ENCODE results near the gene UBAC2. TPM values are rescaled to one million over a fixed set of nuclear protein-coding genes. Genes with fewer than 3 reads are reported as not detected.
"Not testable (repeated sequence)": the region's sequence is repeated elsewhere in the genome, so short reads cannot be mapped to it uniquely, and the experiment has no call there.

Gene UBAC2
- total RNA-seq, 1 donor from 2014 or later = 64.3 TPM

- H3K36me3 Mint-ChIP-seq = peaks cover 5% of the 10 kb centered on the region
- TF ChIP-seq, protein P1, sequence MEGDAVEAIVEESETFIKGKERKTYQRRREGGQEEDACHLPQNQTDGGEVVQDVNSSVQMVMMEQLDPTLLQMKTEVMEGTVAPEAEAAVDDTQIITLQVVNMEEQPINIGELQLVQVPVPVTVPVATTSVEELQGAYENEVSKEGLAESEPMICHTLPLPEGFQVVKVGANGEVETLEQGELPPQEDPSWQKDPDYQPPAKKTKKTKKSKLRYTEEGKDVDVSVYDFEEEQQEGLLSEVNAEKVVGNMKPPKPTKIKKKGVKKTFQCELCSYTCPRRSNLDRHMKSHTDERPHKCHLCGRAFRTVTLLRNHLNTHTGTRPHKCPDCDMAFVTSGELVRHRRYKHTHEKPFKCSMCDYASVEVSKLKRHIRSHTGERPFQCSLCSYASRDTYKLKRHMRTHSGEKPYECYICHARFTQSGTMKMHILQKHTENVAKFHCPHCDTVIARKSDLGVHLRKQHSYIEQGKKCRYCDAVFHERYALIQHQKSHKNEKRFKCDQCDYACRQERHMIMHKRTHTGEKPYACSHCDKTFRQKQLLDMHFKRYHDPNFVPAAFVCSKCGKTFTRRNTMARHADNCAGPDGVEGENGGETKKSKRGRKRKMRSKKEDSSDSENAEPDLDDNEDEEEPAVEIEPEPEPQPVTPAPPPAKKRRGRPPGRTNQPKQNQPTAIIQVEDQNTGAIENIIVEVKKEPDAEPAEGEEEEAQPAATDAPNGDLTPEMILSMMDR (IDR thresholded peaks at IDR 0.05; ENCODE audit: unreplicated experiment) = no peak
- peaks cover 9% of the 10 kb centered on the region for H3K4me1 Mint-ChIP-seq
- no peak for DNase-seq (ENCODE audit: low spot score in 2 of 2, unreplicated experiment in 2 of 2)
- H3K9me3 Mint-ChIP-seq = no peaks in the 10 kb centered on the region
- H3K27me3 Mint-ChIP-seq (ENCODE audit: low read depth) = no peaks in the 10 kb centered on the region
- no peak overlapping the region for H3K27ac Mint-ChIP-seq
- H3K4me3 Mint-ChIP-seq = no peak overlapping the region
These were observed 31.1 kb downstream of the UBAC2 start for GRCh38 chr13:99231721-99232120.

DNA sequence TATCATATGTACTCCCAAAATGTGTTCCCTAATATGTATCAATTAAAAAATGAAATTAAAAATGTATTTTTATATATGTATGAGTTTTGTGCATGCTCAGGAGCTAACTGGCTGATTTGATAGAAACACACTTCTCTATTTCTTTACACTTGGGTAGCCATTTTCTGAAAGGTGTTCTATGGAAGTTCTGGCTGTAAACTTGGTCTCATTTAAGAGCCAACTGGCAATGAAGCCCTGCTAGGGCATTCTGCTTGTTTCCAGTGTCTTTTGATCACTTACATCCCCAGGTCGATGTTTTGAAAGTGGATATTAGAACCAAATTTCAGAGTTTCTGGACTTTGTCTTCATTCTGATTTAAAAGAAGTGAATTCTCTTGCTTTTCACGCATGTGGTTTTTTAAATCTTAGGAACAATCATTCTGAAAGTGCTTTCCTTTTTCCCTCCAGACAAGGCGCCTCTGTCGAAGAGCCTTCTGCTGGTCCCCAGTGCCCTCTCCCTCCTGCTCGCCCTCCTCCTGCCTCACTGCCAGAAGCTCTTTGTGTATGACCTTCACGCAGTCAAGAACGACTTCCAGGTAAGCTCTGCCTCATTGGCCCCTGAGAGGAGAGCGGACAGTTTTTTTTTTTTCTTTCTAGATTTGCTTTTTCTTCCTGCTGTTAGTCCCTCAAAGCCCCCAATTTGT, 37.5 kb downstream of the UBAC2 start:
- no peak for DNase-seq (ENCODE audit: low spot score in 2 of 2, unreplicated experiment in 2 of 2)
- no peaks in the 10 kb centered on the region for H3K27me3 Mint-ChIP-seq (ENCODE audit: low read depth)
- TF ChIP-seq, protein P1 (IDR thresholded peaks at IDR 0.05; ENCODE audit: unreplicated experiment) = no peak
- H3K27ac Mint-ChIP-seq = no peak overlapping the region
- H3K9me3 Mint-ChIP-seq = peaks cover 4% of the 10 kb centered on the region
- peaks cover 26% of the 10 kb centered on the region for H3K36me3 Mint-ChIP-seq
- H3K4me3 Mint-ChIP-seq = no peak overlapping the region
- H3K4me1 Mint-ChIP-seq = no peaks in the 10 kb centered on the region

DNA sequence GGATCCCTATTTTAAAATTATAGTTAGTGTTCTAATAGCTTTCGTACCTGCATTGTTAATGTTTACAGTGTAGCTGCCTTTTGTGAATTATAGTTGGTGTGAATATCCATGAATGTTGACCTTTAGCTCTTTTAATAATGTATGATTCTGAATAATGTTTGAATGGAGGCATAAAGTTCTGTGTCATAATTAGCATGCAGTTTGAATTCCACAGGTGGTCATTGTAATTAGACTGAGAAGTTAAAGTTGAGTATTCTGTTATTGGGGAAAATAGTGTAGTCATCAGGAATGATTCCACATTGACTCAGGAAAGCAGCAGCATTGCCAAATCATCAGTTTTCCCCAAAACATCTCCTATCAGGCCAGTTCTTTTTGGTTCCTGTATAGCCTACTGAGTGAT, 45.4 kb downstream of the UBAC2 start:
- DNase-seq (ENCODE audit: low spot score in 2 of 2, unreplicated experiment in 2 of 2) = no peak
- TF ChIP-seq, protein P1 (IDR thresholded peaks at IDR 0.05; ENCODE audit: unreplicated experiment) = no peak
- Mint-ChIP-seq H3K4me3 (no peak overlapping the region), H3K4me1 (no peaks in the 10 kb centered on the region), H3K9me3 (peaks cover 11% of the 10 kb centered on the region), H3K27me3 (ENCODE audit: low read depth) (no peaks in the 10 kb centered on the region), H3K27ac (no peak overlapping the region), H3K36me3 (peaks cover 40% of the 10 kb centered on the region)

GRCh38 chr13:99249178-99249577, 48.5 kb downstream of the UBAC2 start:
- DNase-seq (ENCODE audit: low spot score in 2 of 2, unreplicated experiment in 2 of 2); H3K27ac Mint-ChIP-seq; H3K9me3 Mint-ChIP-seq; H3K4me1 Mint-ChIP-seq; H3K4me3 Mint-ChIP-seq; H3K27me3 Mint-ChIP-seq (ENCODE audit: low read depth): not testable (repeated sequence)
- H3K36me3 Mint-ChIP-seq = peaks cover 28% of the 10 kb centered on the region

GRCh38 chr13:99249606-99250005, 49.0 kb downstream of the UBAC2 start:
- not testable (repeated sequence) for H3K27me3 Mint-ChIP-seq (ENCODE audit: low read depth); DNase-seq (ENCODE audit: low spot score in 2 of 2, unreplicated experiment in 2 of 2); H3K4me1 Mint-ChIP-seq; H3K4me3 Mint-ChIP-seq; H3K27ac Mint-ChIP-seq; H3K9me3 Mint-ChIP-seq
- H3K36me3 Mint-ChIP-seq = peaks cover 26% of the 10 kb centered on the region

DNA sequence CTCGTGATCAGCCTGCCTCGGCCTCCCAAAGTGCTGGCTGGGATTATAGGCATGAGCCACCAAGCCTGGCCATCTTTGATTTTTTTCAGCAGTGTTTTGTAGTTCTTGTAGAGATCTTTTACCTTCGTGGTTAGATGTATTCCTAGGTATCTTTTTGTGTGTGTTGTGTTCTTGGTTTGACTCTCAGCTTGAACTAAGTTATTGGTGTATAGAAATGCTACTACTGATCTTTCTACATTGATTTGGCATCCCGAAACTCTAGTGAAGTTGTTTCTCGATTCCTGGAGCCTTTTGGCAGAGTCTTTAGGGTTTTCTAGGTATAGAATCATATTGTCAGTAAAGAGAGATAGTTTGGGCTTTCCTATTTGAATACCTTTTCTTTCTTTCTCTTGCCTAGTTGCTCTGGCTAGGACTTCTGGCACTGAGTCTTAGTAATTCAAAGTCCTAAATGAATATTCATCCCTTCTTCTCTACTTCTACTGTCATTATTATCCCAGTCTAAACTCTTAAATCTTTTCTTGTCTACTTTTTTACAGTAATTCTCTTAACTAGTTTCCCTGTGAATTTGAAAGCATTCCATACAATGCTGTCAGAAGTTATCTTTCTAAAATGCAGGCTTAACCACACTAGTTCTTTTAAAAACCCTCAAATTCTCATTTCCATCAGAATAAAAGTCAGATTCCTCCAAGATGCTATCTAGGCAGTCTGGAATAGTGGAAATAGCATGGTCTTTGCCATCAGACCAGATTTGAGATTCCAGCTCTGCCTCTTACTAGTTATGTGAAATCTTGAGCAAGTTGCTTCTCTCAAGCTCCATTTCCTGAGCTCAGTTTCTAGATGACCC, 50.5 kb downstream of the UBAC2 start:
- peaks cover 34% of the 10 kb centered on the region for H3K36me3 Mint-ChIP-seq
- no peaks in the 10 kb centered on the region for H3K4me1 Mint-ChIP-seq
- no peaks in the 10 kb centered on the region for H3K27me3 Mint-ChIP-seq (ENCODE audit: low read depth)
- no peak overlapping the region for H3K4me3 Mint-ChIP-seq
- no peak overlapping the region for H3K27ac Mint-ChIP-seq
- peaks cover 6% of the 10 kb centered on the region for H3K9me3 Mint-ChIP-seq
- TF ChIP-seq, protein P1 (IDR thresholded peaks at IDR 0.05; ENCODE audit: unreplicated experiment) = no peak
- DNase-seq (ENCODE audit: low spot score in 2 of 2, unreplicated experiment in 2 of 2) = no peak
